OCI-LY1 (cell line): ENCODE measurements around the gene RANBP10.

Experiments
- H2AFZ ChIP-seq: fragments of 200-600 bp; sonication (generic), shearing (Covaris generic); 2 replicates; pipeline ENCODE4 v1.6.0; 2014; ENCODE audit warnings: antibody characterized with exemption, mild to moderate bottlenecking, low read length
- H3F3A ChIP-seq: fragments of 200-600 bp; sonication (generic), shearing (Covaris generic); 2 replicates; pipeline ENCODE4 v1.6.0; 2014; ENCODE audit warnings: mild to moderate bottlenecking, antibody characterized with exemption, low read length, moderate library complexity; ENCODE audit not compliant: insufficient read depth
- H3K27ac ChIP-seq: fragments of 200-600 bp; sonication (generic); 2 replicates; pipeline ENCODE4 v1.5.1; 2014; ENCODE audit warnings: low read length, mixed run types, mild to moderate bottlenecking, low read depth; ENCODE audit not compliant: poor library complexity, severe bottlenecking
- H3K27me3 ChIP-seq: fragments of 200-600 bp; sonication (generic); 2 replicates; pipeline ENCODE4 v1.6.0; 2014; ENCODE audit warnings: antibody characterized with exemption, mild to moderate bottlenecking, low read length, moderate library complexity; ENCODE audit not compliant: insufficient read depth
- H3K36me3 ChIP-seq: fragments of 200-600 bp; sonication (generic); 2 replicates; pipeline ENCODE4 v1.6.1; 2014; ENCODE audit warnings: mild to moderate bottlenecking, antibody characterized with exemption, low read length, moderate library complexity, mixed read lengths; ENCODE audit not compliant: insufficient read depth
- H3K4me1 ChIP-seq: fragments of 200-600 bp; sonication (generic); 2 replicates; pipeline ENCODE4 v1.5.1; 2014; ENCODE audit warnings: mild to moderate bottlenecking, low read length, moderate library complexity; ENCODE audit not compliant: insufficient read depth, severe bottlenecking
- H3K4me2 ChIP-seq: fragments of 200-600 bp; sonication (generic), shearing (Covaris generic); 2 replicates; pipeline ENCODE4 v1.6.1; 2014; ENCODE audit warnings: low read length
- H3K4me3 ChIP-seq: fragments of 200-600 bp; sonication (generic); 2 replicates; pipeline ENCODE4 v1.5.1; 2014; ENCODE audit warnings: low read length, low read depth, mild to moderate bottlenecking, mixed read lengths; ENCODE audit not compliant: poor library complexity, severe bottlenecking
- H3K79me2 ChIP-seq: fragments of 200-600 bp; shearing (Covaris generic); 2 replicates; pipeline ENCODE4 v1.6.1; 2016; ENCODE audit warnings: mixed run types, low read length, mixed read lengths; ENCODE audit not compliant: insufficient read depth
- H3K9ac ChIP-seq: fragments of 200-600 bp; sonication (generic), shearing (Covaris generic); 2 replicates; pipeline ENCODE4 v1.6.1; 2014; ENCODE audit warnings: mild to moderate bottlenecking, low read length, mixed read lengths
- H3K9me2 ChIP-seq: fragments of 200-600 bp; sonication (generic), shearing (Covaris generic); 2 replicates; pipeline ENCODE4 v1.6.1; 2014; ENCODE audit warnings: low read depth, mild to moderate bottlenecking, low read length, mixed read lengths
- H3K9me3 ChIP-seq: fragments of 200-600 bp; shearing (Covaris generic); 2 replicates; pipeline ENCODE4 v1.6.1; 2014; ENCODE audit warnings: low read length, mixed read lengths
- H4K20me1 ChIP-seq: fragments of 200-600 bp; sonication (generic), shearing (Covaris generic); 2 replicates; pipeline ENCODE4 v1.6.0; 2016; ENCODE audit warnings: mild to moderate bottlenecking, low read length; ENCODE audit not compliant: insufficient read depth
- EZH2 ChIP-seq: fragments of 200-600 bp; sonication (generic), shearing (Covaris generic); IDR thresholded peaks from 2 replicates; pipeline ENCODE4 v1.8.0; 2017; ENCODE audit warnings: borderline replicate concordance, mixed run types, mild to moderate bottlenecking, antibody characterized with exemption, low read length, moderate library complexity, mixed read lengths
- TF ChIP-seq, protein P1 (sequence below): fragments of 200-600 bp; sonication (generic), shearing (Covaris generic); IDR thresholded peaks from 2 replicates; pipeline ENCODE4 v1.5.1; 2017; ENCODE audit warnings: mild to moderate bottlenecking, antibody characterized with exemption, low read length, moderate library complexity, mixed read lengths

The RANBP10 gene

GRCh38 chr16:67766291-67766690 lies 40.1 kb downstream of the RANBP10 start:
- no peaks in the 10 kb centered on the region for H3K27me3 ChIP-seq
- no peak overlapping the region for H3K4me3 ChIP-seq
- no peaks in the 10 kb centered on the region for H3K9me2 ChIP-seq
- H3K9ac ChIP-seq: no peak overlapping the region
- no peak for TF ChIP-seq EZH2
- TF ChIP-seq, protein P1, sequence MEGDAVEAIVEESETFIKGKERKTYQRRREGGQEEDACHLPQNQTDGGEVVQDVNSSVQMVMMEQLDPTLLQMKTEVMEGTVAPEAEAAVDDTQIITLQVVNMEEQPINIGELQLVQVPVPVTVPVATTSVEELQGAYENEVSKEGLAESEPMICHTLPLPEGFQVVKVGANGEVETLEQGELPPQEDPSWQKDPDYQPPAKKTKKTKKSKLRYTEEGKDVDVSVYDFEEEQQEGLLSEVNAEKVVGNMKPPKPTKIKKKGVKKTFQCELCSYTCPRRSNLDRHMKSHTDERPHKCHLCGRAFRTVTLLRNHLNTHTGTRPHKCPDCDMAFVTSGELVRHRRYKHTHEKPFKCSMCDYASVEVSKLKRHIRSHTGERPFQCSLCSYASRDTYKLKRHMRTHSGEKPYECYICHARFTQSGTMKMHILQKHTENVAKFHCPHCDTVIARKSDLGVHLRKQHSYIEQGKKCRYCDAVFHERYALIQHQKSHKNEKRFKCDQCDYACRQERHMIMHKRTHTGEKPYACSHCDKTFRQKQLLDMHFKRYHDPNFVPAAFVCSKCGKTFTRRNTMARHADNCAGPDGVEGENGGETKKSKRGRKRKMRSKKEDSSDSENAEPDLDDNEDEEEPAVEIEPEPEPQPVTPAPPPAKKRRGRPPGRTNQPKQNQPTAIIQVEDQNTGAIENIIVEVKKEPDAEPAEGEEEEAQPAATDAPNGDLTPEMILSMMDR: no peak
- no peaks in the 10 kb centered on the region for H3K4me1 ChIP-seq
- no peaks in the 10 kb centered on the region for H4K20me1 ChIP-seq
- H2AFZ ChIP-seq: no peak overlapping the region
- H3K79me2 ChIP-seq: no peaks in the 10 kb centered on the region
- H3K9me3 ChIP-seq: no peaks in the 10 kb centered on the region
- H3K4me2 ChIP-seq: no peak overlapping the region
- H3K27ac ChIP-seq: no peak overlapping the region
- H3F3A ChIP-seq: no peaks in the 10 kb centered on the region
- H3K36me3 ChIP-seq: peaks cover 9% of the 10 kb centered on the region; the same call in 1 of the 2 replicates

DNA sequence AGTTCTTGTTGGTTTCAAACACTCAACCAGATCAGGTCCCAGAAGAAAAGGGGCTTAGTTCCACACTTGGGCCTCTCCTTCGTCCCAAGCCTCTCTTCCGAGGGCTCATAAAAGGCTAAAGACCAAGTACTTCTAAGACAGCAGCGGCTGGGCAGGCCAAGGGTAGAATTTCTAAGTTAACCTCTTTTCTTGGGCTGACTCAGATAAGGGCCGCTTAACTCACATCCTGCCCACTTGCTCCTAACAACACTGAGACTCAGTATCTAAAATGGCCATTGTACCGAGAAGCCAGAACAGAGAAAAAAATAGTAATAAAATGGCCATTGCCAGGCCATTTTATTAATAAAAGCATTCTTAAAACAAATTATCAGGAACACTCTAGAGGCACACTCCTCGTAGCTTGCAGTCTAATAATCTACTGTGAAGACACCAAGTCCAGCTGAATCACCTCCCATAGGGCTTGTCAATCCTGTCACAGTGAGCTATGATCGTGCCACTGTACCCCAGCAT lies 42.1 kb downstream of the RANBP10 start:
- Histone ChIP-seq H3K27ac (no peak overlapping the region), H3K4me1 (peaks cover 12% of the 10 kb centered on the region), H3K4me2 (no peak overlapping the region), H4K20me1 (no peaks in the 10 kb centered on the region), H3K4me3 (no peak overlapping the region), H3K9me2 (no peaks in the 10 kb centered on the region), H3K27me3 (no peaks in the 10 kb centered on the region), H3K9me3 (no peaks in the 10 kb centered on the region), H3K79me2 (no peaks in the 10 kb centered on the region), H2AFZ (no peak overlapping the region), H3K9ac (no peak overlapping the region), H3F3A (no peaks in the 10 kb centered on the region), H3K36me3 (no peaks in the 10 kb centered on the region; the same call in 1 of the 2 replicates)
- TF ChIP-seq EZH2: no peak

DNA sequence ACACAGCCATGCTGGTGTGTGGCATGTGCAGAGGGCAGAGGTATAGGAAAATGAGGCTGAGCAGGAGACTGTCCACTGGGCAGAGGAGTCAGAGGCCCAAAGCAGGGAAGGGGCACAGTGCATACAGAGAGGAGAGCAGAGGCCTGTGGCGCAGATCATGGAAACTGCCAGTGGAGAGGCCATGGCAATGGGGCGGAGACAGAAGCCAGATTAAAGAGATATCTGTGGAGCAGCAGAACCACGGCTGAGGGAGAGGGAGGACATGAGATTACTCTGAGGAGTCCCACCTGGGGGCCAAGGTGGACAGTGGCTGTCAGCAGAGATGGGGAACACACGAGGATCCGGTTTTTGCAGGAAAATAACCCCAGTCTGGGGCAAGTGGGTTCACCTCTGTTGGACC lies 43.3 kb downstream of the RANBP10 start:
- no peaks in the 10 kb centered on the region for H3F3A ChIP-seq
- no peaks in the 10 kb centered on the region for H3K27me3 ChIP-seq
- H3K4me3 ChIP-seq: no peak overlapping the region
- H3K9me2 ChIP-seq: no peaks in the 10 kb centered on the region
- no peaks in the 10 kb centered on the region for H3K9me3 ChIP-seq
- H3K79me2 ChIP-seq: no peaks in the 10 kb centered on the region
- H3K4me1 ChIP-seq: peaks cover 12% of the 10 kb centered on the region
- no peak overlapping the region for H3K4me2 ChIP-seq
- H3K9ac ChIP-seq: no peak overlapping the region
- no peak overlapping the region for H3K27ac ChIP-seq
- TF ChIP-seq, protein P1: no peak
- TF ChIP-seq EZH2: no peak
- no peaks in the 10 kb centered on the region for H4K20me1 ChIP-seq
- H3K36me3 ChIP-seq: no peaks in the 10 kb centered on the region; the same call in 1 of the 2 replicates
- no peak overlapping the region for H2AFZ ChIP-seq

DNA sequence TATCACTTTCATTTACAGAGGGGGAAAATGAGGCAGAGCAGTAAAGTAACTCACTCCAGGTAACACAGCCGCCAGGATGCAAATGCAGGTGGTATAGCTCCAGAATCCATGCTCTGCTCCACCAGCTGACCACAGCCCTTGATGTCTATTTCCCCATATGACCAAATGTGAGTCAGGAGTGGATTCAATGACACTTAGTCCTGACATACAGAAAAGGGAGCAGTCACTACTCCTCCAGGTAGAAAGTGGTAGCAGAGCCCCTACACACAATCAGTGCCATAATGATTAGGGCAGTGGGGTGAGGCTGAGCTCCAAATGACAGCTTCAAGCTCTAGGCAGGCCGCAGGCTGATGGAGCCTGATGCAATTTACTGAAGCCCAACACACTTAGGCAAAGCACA lies 44.0 kb downstream of the RANBP10 start:
- Histone ChIP-seq H3K4me3 (no peak overlapping the region), H3F3A (no peaks in the 10 kb centered on the region), H3K4me2 (no peak overlapping the region), H3K9me2 (no peaks in the 10 kb centered on the region), H3K4me1 (peaks cover 12% of the 10 kb centered on the region), H3K36me3 (no peaks in the 10 kb centered on the region; the same call in 1 of the 2 replicates), H3K27me3 (no peaks in the 10 kb centered on the region), H2AFZ (no peak overlapping the region), H3K79me2 (no peaks in the 10 kb centered on the region), H3K27ac (no peak overlapping the region), H4K20me1 (no peaks in the 10 kb centered on the region), H3K9ac (no peak overlapping the region), H3K9me3 (no peaks in the 10 kb centered on the region)
- TF ChIP-seq, protein P1: no peak
- no peak for TF ChIP-seq EZH2
